ENCODE results near the gene PCSK2.

DNA sequence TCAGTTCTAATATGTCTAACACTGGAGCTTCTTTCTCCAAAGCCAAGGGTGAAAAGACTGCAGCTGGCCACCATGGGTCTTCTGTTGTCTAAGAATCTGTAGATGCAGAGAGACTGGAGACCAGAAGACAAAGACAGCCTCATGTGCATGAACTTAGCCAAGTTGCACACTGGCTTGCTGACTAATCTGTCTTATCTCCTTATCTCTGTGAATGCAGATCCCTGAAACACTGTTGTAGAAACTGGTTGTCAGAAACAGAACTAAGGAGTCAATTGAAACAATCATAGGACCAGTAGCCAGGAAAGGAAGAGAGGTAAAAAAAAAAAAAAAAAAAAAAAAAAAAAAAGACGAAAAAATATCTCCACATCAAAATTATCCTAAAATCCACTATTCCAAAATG, 194.7 kb downstream of the PCSK2 start:
- no peak for TF ChIP-seq POLR2A (IDR thresholded peaks at IDR 0.05)
- TF ChIP-seq, protein P1, sequence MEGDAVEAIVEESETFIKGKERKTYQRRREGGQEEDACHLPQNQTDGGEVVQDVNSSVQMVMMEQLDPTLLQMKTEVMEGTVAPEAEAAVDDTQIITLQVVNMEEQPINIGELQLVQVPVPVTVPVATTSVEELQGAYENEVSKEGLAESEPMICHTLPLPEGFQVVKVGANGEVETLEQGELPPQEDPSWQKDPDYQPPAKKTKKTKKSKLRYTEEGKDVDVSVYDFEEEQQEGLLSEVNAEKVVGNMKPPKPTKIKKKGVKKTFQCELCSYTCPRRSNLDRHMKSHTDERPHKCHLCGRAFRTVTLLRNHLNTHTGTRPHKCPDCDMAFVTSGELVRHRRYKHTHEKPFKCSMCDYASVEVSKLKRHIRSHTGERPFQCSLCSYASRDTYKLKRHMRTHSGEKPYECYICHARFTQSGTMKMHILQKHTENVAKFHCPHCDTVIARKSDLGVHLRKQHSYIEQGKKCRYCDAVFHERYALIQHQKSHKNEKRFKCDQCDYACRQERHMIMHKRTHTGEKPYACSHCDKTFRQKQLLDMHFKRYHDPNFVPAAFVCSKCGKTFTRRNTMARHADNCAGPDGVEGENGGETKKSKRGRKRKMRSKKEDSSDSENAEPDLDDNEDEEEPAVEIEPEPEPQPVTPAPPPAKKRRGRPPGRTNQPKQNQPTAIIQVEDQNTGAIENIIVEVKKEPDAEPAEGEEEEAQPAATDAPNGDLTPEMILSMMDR (IDR thresholded peaks at IDR 0.05) = no peak
